ENCODE measurements around the gene NAA20.

NAA20 gene

GRCh38 chr20:20017001-20017843 is at the start of gene NAA20:
Gene NAA20 (plus strand): TSS chr20:20017362. CDS start chr20:20017397, 35 bp downstream.
- FAIRE-seq, result peak; percentile 74

GRCh38 chr20:19967445-19967844 is 49.7 kb upstream of the NAA20 start:
- FAIRE-seq, result no peak

GRCh38 chr20:19968028-19968427 is 49.1 kb upstream of the NAA20 start:
- FAIRE-seq, result no peak

GRCh38 chr20:19968466-19969073 is 48.6 kb upstream of the NAA20 start:
- no peak for FAIRE-seq

- FAIRE-seq, result no peak
Observed at GRCh38 chr20:19969106-19969505, 48.1 kb upstream of the NAA20 start.

- no peak for FAIRE-seq
Observed at GRCh38 chr20:19969507-19970255, 47.5 kb upstream of the NAA20 start.

GRCh38 chr20:19970256-19970765 is 46.9 kb upstream of the NAA20 start:
- FAIRE-seq, result no peak

- no peak for FAIRE-seq
Observed at GRCh38 chr20:19971116-19971515, 46.0 kb upstream of the NAA20 start.

GRCh38 chr20:19973961-19974629 is 43.1 kb upstream of the NAA20 start:
- peak; percentile 62 for FAIRE-seq

- FAIRE-seq, result no peak
Observed at GRCh38 chr20:19974630-19975435, 42.3 kb upstream of the NAA20 start.

GRCh38 chr20:19975436-19975799 is 41.7 kb upstream of the NAA20 start:
- no peak for FAIRE-seq

- no peak for FAIRE-seq
Observed at GRCh38 chr20:19975901-19976300, 41.3 kb upstream of the NAA20 start.

- peak; percentile 45 for FAIRE-seq
Observed at GRCh38 chr20:19976595-19977372, 40.4 kb upstream of the NAA20 start.

- FAIRE-seq, result no peak
Observed at GRCh38 chr20:19977373-19977770, 39.8 kb upstream of the NAA20 start.

GRCh38 chr20:19978511-19979210 is 38.5 kb upstream of the NAA20 start:
- FAIRE-seq, result no peak

- FAIRE-seq, result no peak
Observed at GRCh38 chr20:19981031-19981451, 36.1 kb upstream of the NAA20 start.

GRCh38 chr20:19986419-19986818 is 30.7 kb upstream of the NAA20 start:
- no peak for FAIRE-seq

GRCh38 chr20:19987046-19987445 is 30.1 kb upstream of the NAA20 start:
- FAIRE-seq, result no peak

- FAIRE-seq, result no peak
Observed at GRCh38 chr20:19990850-19991249, 26.3 kb upstream of the NAA20 start.

GRCh38 chr20:19991308-19991707 is 25.9 kb upstream of the NAA20 start:
- FAIRE-seq, result no peak

- peak; percentile 87 for FAIRE-seq
Observed at GRCh38 chr20:19991854-19992253, 25.3 kb upstream of the NAA20 start.
